ENCODE measurements around the gene WDR35. TPM values are rescaled to one million over a fixed set of nuclear protein-coding genes. Genes with fewer than 3 reads are reported as not detected.

The WDR35 gene
- total RNA-seq, 4 donors from 2014 or later: 2.9 to 10.9 (median 6.9) TPM

- Histone ChIP-seq H3K27ac (no peak overlapping the region), H3K9me3 (no peaks in the 10 kb centered on the region), H3K36me3 (peaks cover 3% of the 10 kb centered on the region), H3K4me1 (no peaks in the 10 kb centered on the region), H3K4me3 (no peak overlapping the region), H3K27me3 (no peaks in the 10 kb centered on the region)
- DNase-seq (ENCODE audit: low spot score in 2 of 2): no peak
- 88% methylated on average over 9 of the region's 9 CpGs for whole genome bisulfite sequencing
- TF ChIP-seq POLR2AphosphoS5 (IDR thresholded peaks at IDR 0.05): no peak
- TF ChIP-seq EP300 (IDR thresholded peaks at IDR 0.05): no peak
- no peak for TF ChIP-seq POLR2A (IDR thresholded peaks at IDR 0.05)
- no peak for TF ChIP-seq CTCF (IDR thresholded peaks at IDR 0.05)
Measured at GRCh38 chr2:19911808-19912509, 77.9 kb downstream of the WDR35 start.

GRCh38 chr2:19902216-19902740 lies 87.6 kb downstream of the WDR35 start:
- no peak for TF ChIP-seq POLR2A (IDR thresholded peaks at IDR 0.05)
- TF ChIP-seq EP300 (IDR thresholded peaks at IDR 0.05): no peak
- TF ChIP-seq POLR2AphosphoS5 (IDR thresholded peaks at IDR 0.05): no peak
- no peaks in the 10 kb centered on the region for H3K27me3 ChIP-seq
- H3K4me1 ChIP-seq: peaks cover 38% of the 10 kb centered on the region
- WGBS: under 1% methylated on average over 21 of the region's 21 CpGs
- no peaks in the 10 kb centered on the region for H3K36me3 ChIP-seq
- DNase-seq (ENCODE audit: low spot score in 2 of 2): no peak
- H3K9me3 ChIP-seq: no peaks in the 10 kb centered on the region
- peak overlapping the region; percentile 57 for H3K4me3 ChIP-seq
- peak overlapping the region; percentile 85 for H3K27ac ChIP-seq

GRCh38 chr2:19901442-19902215 lies 88.3 kb downstream of the WDR35 start, which contains the start of gene TTC32:
Gene TTC32, minus strand, starts transcription at chr2:19901983. Its CDS starts 129 bp downstream, at chr2:19901854.
- Histone ChIP-seq H3K36me3 (no peaks in the 10 kb centered on the region), H3K4me1 (peaks cover 39% of the 10 kb centered on the region), H3K27me3 (no peaks in the 10 kb centered on the region), H3K4me3 (peak within 1 kb of the TSS; percentile 57), H3K9me3 (no peaks in the 10 kb centered on the region), H3K27ac (peak within 1 kb of the TSS; percentile 85)
- DNase-seq (ENCODE audit: low spot score in 2 of 2): peak; percentile 96 to 97
- WGBS: 1% methylated on average over 40 of the region's 65 CpGs
- TF ChIP-seq EP300 (IDR thresholded peaks at IDR 0.05): no peak
- peak; percentile 74 to 94 (median 80) for TF ChIP-seq POLR2AphosphoS5 (IDR thresholded peaks at IDR 0.05)
- TF ChIP-seq CTCF (IDR thresholded peaks at IDR 0.05): no peak
- peak; percentile 74 to 93 for TF ChIP-seq POLR2A (IDR thresholded peaks at IDR 0.05)

GRCh38 chr2:19900931-19901441 lies 88.9 kb downstream of the WDR35 start:
- Histone ChIP-seq H3K36me3 (no peaks in the 10 kb centered on the region), H3K9me3 (no peaks in the 10 kb centered on the region), H3K4me1 (peaks cover 42% of the 10 kb centered on the region), H3K27me3 (no peaks in the 10 kb centered on the region), H3K4me3 (peak overlapping the region; percentile 57), H3K27ac (peak overlapping the region; percentile 85)
- no peak for DNase-seq (ENCODE audit: low spot score in 2 of 2)
- TF ChIP-seq POLR2AphosphoS5 (IDR thresholded peaks at IDR 0.05) (no peak), POLR2A (IDR thresholded peaks at IDR 0.05) (no peak), EP300 (IDR thresholded peaks at IDR 0.05) (no peak), CTCF (IDR thresholded peaks at IDR 0.05) (no peak)
- WGBS: under 1% methylated on average over 26 of the region's 26 CpGs

- H3K4me3 ChIP-seq: peak overlapping the region; percentile 57
- no peaks in the 10 kb centered on the region for H3K9me3 ChIP-seq
- H3K27me3 ChIP-seq: no peaks in the 10 kb centered on the region
- no peaks in the 10 kb centered on the region for H3K36me3 ChIP-seq
- H3K27ac ChIP-seq: peak overlapping the region; percentile 85
- TF ChIP-seq POLR2A (IDR thresholded peaks at IDR 0.05): no peak
- H3K4me1 ChIP-seq: peaks cover 48% of the 10 kb centered on the region
- WGBS: 23% methylated on average over 11 of the region's 11 CpGs
- no peak for DNase-seq (ENCODE audit: low spot score in 2 of 2)
Measured at GRCh38 chr2:19899985-19900930, 89.6 kb downstream of the WDR35 start.

Data from suprapubic skin (tissue), 4 donors.